Epidermal melanocyte (primary cell): ENCODE results near the gene AGER.
"Not testable (repeated sequence)": the region's sequence is repeated elsewhere in the genome, so short reads cannot be mapped to it uniquely, and the experiment has no call there.

Experiments used
- DNase-seq: peaks from one replicate; pipeline ENCODE4 v3.0.0; 2011; ENCODE audit warnings: low spot score; ENCODE audit not compliant: insufficient read length

Gene AGER

GRCh38 chr6:32200711-32201475 lies 16.8 kb upstream of the AGER start:
- DNase-seq, result no peak

GRCh38 chr6:32198866-32199265 lies 14.8 kb upstream of the AGER start:
- no peak for DNase-seq

GRCh38 chr6:32198345-32198696 lies 14.3 kb upstream of the AGER start:
- no peak for DNase-seq

DNA sequence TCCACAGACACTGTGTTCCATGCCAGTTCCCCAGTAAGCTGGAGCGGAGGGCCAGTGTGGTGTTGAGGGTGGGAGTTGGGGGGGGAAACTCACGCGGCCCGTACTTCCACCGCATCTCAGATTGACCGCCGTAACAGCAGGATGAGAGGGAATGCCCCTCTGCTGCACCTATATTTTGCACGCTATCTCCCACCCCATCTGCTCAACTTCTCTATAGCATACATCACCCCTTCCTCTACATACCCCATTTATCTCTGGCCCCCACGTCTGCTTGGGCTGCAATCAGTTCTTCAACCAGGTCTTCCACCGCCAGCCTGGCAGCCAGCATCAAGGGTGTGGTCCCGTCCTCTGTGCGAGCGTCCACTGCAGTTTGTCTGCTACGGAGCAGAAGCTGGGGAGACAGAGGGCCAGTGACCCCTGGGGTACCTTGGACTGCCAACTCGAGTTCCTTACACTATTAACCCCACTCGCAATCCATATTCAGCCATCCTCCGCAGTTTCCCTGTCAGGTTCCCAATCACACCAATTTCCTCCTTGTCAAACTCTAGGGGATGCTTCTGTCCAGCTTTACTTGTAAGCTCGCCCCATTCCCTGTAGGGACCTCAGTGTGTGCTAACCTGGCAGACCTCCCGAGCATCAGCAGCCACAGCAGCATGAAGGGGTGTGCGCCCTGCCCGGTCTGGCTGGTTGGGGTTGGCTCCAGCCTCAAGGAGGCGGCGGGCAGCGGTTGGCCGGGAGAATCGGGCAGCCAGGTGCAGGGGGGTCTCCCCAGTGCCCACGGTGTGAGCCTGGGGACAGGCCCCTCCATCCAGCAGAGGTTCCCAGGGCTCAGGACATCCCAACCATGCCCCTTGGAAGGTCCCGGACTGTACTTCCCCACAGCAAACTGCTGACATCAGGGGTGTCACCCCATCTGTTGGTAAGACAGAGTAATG lies 12.9 kb upstream of the AGER start:
- DNase-seq, result no peak

DNA sequence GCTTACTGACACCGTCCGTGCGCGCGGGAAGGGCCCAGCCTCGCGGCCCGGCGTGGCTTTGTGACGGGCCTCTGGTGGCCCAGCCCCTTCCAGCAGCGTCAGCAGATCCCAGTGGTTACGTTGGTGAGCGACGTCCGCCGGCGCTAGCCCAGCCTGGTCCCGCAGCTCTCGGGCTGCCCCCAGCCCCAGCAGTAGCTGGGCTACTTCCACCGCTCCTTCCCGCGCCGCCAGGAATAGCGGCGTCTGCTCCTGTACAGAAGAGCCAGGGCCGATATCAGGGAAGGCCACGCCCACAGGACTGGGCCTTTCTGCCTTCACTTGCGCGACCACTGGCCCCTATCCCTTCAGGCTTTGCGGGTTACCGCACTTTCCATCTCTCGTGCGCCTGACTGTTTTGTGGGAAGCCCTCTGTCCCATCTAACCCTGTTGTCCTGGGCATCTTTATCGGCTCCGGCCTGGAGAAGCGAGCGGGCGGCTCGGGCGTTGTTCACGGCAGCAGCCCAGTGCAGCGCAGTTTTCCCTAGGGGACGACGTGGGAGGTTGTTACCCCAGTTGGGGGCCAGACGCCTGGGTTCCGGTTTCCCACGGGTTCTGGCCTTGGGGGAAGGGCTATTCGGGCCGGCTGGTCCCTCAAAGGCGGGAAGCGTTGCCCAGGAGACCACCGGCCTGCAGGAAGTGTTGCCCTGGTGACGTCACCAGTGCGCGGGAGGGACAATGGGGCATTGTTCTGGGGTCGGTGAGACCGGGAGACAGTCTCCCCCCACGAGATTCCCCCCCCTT lies 12.0 kb upstream of the AGER start:
- peak; percentile 70 for DNase-seq

DNA sequence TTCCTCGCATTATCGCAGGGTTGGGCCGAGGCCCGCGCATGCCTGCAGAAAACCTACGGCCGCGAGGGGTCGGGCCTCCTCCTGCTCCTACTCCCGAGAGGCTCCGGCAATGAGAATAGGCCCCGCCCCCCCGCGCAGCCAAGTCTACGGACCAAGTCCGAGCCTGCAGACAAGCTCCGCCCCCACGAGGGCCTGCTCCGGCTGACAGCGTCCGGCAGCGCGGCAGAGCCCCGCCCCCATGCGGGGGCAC lies 11.5 kb upstream of the AGER start:
- peak; percentile 89 for DNase-seq

GRCh38 chr6:32194825-32195651 lies 11.0 kb upstream of the AGER start:
- no peak for DNase-seq

DNA sequence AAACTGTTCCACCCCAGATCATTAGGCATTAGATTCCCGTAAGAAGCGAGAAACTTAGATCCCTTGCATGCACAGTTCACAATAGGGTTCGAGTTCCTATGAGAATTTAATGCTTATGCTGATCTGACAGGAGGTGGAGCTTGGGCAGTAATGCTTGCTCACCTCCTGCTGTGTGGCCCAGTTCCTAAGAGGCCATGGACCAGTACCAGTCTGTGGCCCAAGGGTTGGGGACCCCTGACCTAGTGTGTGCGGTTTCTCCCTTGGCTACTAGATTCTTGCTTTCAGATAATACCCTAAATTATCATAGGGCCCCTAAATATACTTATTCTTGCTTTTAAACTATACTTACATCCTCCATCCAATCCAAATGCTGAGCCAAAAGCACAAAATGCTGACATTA lies 10.3 kb upstream of the AGER start:
- no peak for DNase-seq

DNA sequence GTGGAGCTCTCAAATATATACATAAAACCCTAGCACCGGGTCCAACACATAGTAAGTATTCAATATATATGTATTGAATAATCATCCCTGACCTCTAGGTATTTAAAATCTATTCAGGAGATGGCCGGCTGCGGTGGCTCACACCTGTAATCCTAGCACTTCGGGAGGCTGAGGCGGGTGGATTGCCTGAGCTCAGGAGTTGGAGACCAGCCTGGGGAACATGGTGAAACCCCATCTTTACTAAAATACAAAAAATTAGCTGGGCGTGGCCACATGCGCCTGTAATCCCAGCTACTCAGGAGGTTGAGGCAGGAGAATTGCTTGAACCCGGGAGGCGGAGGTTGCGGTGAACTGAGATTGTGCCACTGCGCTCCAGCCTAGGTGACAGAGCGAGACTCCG lies 9.0 kb upstream of the AGER start:
- not testable (repeated sequence) for DNase-seq

DNA sequence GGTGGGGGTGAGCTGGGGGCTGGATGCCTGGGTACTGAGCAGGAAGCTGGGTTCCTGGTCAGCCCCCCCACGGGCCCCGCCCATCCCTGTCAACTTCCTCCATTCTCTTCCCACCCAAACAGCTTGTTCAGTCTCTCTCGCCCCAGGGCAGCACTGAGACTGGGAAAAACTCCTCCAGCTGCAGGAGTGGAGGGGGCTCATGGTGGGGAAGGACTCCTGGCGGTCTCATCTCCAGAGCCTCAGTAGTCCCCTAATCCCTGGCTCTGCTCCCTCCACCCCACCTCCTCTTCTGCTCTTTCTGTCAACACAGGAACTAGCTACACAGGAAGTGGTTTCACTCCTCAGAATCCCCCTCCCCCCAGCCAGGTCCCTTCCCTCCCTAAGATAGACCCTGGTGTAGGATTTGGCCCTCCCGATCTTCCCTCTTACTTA lies 8.6 kb upstream of the AGER start, which contains the start of gene GPSM3:
Gene GPSM3 (minus strand): TSS at position 36 of the 432 bp plus-strand sequence. CDS start 130 bp downstream, outside the sequence.
- DNase-seq, result no peak

- DNase-seq, result no peak
Measured at GRCh38 chr6:32191696-32192607, 7.9 kb upstream of the AGER start.

DNA sequence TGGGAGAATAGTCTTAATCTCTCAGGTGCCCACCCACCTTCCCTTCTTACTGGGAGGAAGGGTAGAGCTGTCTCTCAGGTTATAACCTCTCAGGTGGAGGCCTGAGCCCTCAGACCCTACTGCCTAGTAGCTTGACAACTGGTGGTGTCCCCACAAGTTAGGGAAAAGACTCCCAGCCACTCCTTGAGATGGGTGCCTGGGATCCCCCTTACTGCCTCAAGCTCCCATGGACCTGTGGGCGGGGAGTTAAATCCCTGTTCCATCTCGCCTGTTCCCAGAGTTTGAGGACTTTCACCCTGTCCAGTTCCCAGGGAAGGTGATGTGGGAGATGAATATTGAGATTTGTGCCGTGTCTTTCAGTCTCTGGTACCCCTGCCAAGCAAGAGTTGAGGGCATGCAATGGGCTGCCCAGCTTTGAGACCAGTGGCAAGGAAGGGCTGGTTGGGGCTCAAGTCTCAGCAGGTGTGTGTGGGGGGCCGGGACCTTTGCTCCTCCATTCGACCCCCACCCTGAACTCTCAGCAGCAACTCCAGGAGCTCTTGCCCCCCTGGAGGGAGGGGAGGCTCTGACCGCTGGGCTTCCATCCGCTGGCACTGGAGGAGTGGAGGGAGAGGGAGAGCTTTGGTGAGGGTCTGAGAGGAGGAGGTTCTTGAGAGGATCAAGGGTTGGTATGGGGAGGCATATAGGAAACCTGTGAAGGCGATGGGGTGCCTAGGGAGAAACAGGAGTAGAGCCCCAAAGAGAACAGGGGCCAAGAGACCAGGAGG lies 7.0 kb upstream of the AGER start:
- no peak for DNase-seq

GRCh38 chr6:32190054-32190851 lies 6.2 kb upstream of the AGER start, which contains the start of gene PBX2:
Gene PBX2, minus strand, starts transcription at chr6:32190202. Its CDS starts 287 bp downstream, at chr6:32189915.
- DNase-seq, result peak; percentile 33

DNA sequence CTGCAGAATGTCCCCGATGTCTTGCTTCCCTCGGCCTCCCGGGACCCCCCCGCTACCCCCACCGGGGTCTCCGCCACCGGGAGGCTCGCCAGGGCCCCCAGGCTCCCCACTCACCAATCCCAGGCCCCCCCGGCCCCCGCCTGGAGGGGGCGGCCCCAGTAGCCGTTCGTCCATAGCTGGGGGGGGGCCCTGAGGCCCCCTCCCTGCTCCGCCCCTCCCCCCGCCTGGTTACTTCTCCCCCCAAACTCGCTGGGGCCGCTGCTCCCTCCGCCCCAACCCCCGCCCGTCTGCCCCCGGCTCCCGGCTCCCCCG lies 5.6 kb upstream of the AGER start:
- no peak for DNase-seq

DNA sequence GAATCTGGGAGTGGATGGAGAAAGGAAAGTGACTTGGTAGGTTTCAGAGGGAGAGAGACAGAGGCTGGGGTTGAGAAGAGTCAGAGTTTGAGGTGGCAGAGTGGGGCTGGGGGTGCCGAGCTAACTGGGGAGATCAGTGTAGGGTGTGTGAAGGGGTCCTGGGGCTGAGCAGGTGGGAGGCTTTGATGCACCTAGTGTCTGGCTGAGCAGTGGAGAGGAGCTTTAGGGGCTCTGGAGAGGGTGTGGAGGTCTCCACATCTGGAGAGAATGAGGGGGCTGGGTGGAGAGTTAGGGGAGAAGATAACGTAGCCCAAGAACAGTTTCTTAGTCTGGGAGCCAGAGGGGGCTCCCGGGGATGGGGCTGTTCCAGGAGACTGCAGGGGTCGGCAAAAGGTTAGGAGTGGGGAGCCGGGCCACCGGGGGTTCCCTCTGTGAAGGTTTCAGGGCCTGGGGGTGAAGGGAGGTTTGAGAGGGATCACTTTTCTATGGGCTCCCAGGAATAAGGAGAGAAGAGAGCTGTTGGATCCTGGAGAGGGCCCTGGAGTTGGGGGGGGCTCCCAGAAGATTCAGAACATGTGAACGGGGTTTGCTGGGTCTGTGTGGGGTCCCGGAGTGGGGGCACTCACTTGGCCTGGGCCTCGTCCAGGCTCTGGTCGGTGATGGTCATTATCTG lies 5.2 kb upstream of the AGER start:
- no peak for DNase-seq

DNA sequence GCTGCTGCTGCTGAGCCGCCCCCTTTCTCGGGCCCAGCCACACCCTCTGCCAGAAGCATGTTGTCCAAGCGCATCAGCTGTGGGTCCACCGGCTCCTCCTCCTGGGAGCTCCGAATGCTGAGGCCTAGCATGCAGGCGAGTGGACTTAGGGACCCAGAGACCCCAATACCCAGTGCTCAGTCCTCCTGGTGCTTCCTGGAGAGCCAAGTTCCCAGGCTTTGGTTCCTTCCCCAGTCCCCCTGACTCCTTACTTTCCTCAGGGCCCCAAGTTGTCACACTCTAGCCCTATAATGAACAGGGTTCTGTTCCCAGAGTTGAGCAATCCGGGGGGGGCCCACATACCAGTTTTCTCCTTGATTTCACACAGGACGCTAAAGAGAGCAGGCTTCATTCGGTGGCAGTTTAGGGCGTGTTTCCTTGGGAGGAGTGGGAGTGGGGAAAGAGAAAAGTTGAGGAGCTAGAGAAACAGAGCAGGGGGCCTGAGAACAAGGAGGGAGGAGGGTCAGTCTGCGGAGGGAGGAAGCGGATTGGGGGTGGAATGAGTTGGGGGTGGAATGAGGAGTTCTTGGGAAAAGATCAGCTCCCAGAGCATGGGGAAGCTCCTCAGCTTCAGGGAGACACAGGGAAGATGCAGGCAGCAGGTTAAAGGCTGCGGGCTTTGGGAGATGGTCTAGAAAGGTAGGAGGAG lies 4.5 kb upstream of the AGER start:
- DNase-seq, result no peak

- DNase-seq, result not testable (repeated sequence)
Measured at GRCh38 chr6:32187725-32188380, 3.8 kb upstream of the AGER start.
